Stimulated activated CD4-positive, alpha-beta T cell treated with anti-CD3 and anti-CD28 coated beads, TNF-alpha, amount 100 ng/mL, for 48 hours (primary cell): ENCODE data around the gene SZT2.

Experiments used
- DNase-seq, 3 donors: peaks; one replicate each; pipeline ENCODE4 v3.0.0-alpha.2; 2020; ENCODE audit warnings: low read depth in 3 of 3

The SZT2 gene

GRCh38 chr1:43389326-43390313 is at the start of gene SZT2, which contains the start of gene MED8:
Gene SZT2, plus strand, starts transcription at chr1:43389899. Its CDS starts 70 bp downstream, at chr1:43389969.
Gene MED8, minus strand, starts transcription at chr1:43389800. Its CDS starts 36 bp downstream, at chr1:43389764.
- DNase-seq: peak; percentile 88 to 90 (median 89)

GRCh38 chr1:43340559-43340958 is 49.1 kb upstream of the SZT2 start:
- DNase-seq: no peak

GRCh38 chr1:43344267-43344850 is 45.3 kb upstream of the SZT2 start:
- no peak for DNase-seq

- DNase-seq: no peak
These were observed 44.6 kb upstream of the SZT2 start for GRCh38 chr1:43345120-43345519.

- no peak for DNase-seq
These were observed 43.1 kb upstream of the SZT2 start for GRCh38 chr1:43346636-43347035.

- DNase-seq: no peak
These were observed 41.3 kb upstream of the SZT2 start for GRCh38 chr1:43348343-43348808.

GRCh38 chr1:43348809-43349593 is 40.7 kb upstream of the SZT2 start:
- peak in 1 of 3 donors; percentile 51 for DNase-seq

- no peak for DNase-seq
These were observed 39.9 kb upstream of the SZT2 start for GRCh38 chr1:43349594-43350306.

- no peak for DNase-seq
These were observed 38.7 kb upstream of the SZT2 start for GRCh38 chr1:43350976-43351375.

GRCh38 chr1:43351421-43352350 is 38.0 kb upstream of the SZT2 start:
- DNase-seq: no peak

- no peak for DNase-seq
These were observed 37.4 kb upstream of the SZT2 start for GRCh38 chr1:43352351-43352705.

- DNase-seq: no peak
These were observed 36.8 kb upstream of the SZT2 start for GRCh38 chr1:43352881-43353280.

- no peak for DNase-seq
These were observed 35.2 kb upstream of the SZT2 start for GRCh38 chr1:43354471-43354870.

GRCh38 chr1:43354936-43355335 is 34.8 kb upstream of the SZT2 start:
- no peak for DNase-seq

GRCh38 chr1:43357251-43357650 is 32.4 kb upstream of the SZT2 start:
- DNase-seq: no peak

- DNase-seq: no peak
These were observed 31.5 kb upstream of the SZT2 start for GRCh38 chr1:43358121-43358745.

- DNase-seq: peak; percentile 98 to 99 (median 98)
These were observed 30.7 kb upstream of the SZT2 start, which contains the start of gene CDC20 for GRCh38 chr1:43358746-43359693. Gene CDC20, plus strand, starts transcription at chr1:43358981. Its CDS starts 235 bp downstream, at chr1:43359216.

GRCh38 chr1:43359696-43360095 is 30.0 kb upstream of the SZT2 start:
- no peak for DNase-seq

- DNase-seq: no peak
These were observed 29.1 kb upstream of the SZT2 start for GRCh38 chr1:43360616-43361015.
